ENCODE results near the gene NCOA1.
"Not testable (repeated sequence)": the region's sequence is repeated elsewhere in the genome, so short reads cannot be mapped to it uniquely, and the experiment has no call there.

The NCOA1 gene

DNA sequence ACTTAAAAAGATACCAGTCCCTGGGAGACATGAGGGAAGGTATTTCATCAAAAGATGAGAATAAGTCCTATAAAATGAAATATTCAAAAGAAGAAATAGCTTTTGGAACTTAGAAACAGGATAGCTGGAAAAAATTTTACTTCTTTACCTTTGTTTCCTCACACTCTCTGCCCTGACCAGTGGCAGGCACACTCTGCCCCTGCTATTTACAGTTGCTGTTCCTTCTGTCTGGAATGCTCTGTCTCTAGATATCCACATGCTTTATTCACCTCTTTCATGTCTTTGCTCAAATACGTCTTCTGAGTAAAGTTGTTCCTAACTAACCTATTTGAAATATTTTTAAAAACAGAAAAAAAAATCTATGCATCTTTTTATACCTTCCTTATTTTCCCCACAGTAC is 176.5 kb downstream of the NCOA1 start:
- no peaks in the 10 kb centered on the region for H3K9me3 ChIP-seq (ENCODE audit: control insufficient read depth, low read length)
- H3K36me3 ChIP-seq (ENCODE audit: control insufficient read depth, insufficient read depth, low read length) = no peaks in the 10 kb centered on the region
- no peaks in the 10 kb centered on the region for H3K4me1 ChIP-seq (ENCODE audit: control insufficient read depth, insufficient read depth, low read length)
- H3K9ac ChIP-seq (ENCODE audit: low read length) = no peak overlapping the region
- no peaks in the 10 kb centered on the region for H3K27me3 ChIP-seq (ENCODE audit: control insufficient read depth, insufficient read depth, low read length)
- no peak overlapping the region for H3K4me3 ChIP-seq (ENCODE audit: low read length)

DNA sequence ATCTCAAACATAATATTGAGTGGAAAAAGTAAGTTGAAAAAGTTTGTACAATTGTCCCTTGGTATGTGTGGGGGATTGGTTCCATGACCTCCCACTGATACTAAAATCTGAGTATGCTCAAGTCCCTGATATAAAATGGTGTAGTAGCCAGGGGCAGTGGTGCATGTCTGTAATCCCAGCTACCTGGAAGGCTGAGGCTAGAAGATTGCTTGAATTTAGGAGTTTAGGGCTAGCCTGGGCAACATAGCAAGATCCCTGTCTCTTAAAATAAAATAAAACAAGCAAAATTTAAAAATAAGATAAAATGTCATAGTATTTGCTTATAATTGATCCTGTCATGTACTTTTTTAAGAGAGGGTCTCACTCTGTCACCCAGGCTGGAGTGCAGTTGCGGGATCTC is 180.2 kb downstream of the NCOA1 start:
- H3K4me1 ChIP-seq (ENCODE audit: control insufficient read depth, insufficient read depth, low read length) = no peaks in the 10 kb centered on the region
- no peak overlapping the region for H3K4me3 ChIP-seq (ENCODE audit: low read length)
- no peaks in the 10 kb centered on the region for H3K36me3 ChIP-seq (ENCODE audit: control insufficient read depth, insufficient read depth, low read length)
- no peaks in the 10 kb centered on the region for H3K27me3 ChIP-seq (ENCODE audit: control insufficient read depth, insufficient read depth, low read length)
- no peak overlapping the region for H3K9ac ChIP-seq (ENCODE audit: low read length)
- no peaks in the 10 kb centered on the region for H3K9me3 ChIP-seq (ENCODE audit: control insufficient read depth, low read length)

DNA sequence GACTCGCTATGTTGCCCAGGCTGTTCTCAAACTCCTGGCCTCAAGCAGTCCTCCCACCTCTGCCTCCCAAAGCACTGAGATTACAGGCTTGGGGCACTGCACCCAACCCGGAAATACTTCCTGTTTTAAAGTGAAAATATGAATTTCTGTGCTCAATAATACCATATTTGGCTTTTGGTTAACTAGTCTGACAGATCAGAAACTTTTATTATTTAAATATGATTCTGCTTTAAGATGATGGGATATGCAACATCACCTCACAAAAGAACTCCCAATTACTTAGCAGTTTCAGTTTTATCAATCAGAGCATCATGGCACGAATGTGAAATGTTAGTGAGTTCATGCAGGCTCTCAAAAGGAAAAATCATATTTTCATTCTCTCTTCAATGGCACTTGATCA is 181.5 kb downstream of the NCOA1 start:
- no peaks in the 10 kb centered on the region for H3K36me3 ChIP-seq (ENCODE audit: control insufficient read depth, insufficient read depth, low read length)
- no peaks in the 10 kb centered on the region for H3K27me3 ChIP-seq (ENCODE audit: control insufficient read depth, insufficient read depth, low read length)
- H3K9ac ChIP-seq (ENCODE audit: low read length) = no peak overlapping the region
- no peak overlapping the region for H3K4me3 ChIP-seq (ENCODE audit: low read length)
- no peaks in the 10 kb centered on the region for H3K9me3 ChIP-seq (ENCODE audit: control insufficient read depth, low read length)
- no peaks in the 10 kb centered on the region for H3K4me1 ChIP-seq (ENCODE audit: control insufficient read depth, insufficient read depth, low read length)

DNA sequence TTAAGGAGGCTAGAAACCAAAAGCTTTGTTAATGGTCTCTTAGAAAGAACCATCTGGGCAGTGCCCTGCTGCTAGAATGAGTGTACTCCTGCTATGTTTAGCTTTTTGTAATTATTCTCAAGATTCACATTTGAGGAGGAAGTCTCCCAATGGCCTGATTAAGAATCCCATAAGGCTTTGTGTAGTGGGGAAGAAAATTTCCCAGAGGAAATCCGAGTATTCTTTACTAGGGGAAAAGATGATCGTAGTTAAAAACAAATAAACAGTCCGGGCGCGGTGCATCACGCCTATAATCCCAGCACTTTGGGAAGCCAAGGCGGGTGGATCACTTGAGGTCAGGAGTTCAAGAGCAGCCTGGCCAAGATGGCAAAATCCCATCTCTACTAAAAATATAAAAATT is 184.3 kb downstream of the NCOA1 start:
- Histone ChIP-seq H3K4me3 (ENCODE audit: low read length) (no peak overlapping the region), H3K9me3 (ENCODE audit: control insufficient read depth, low read length) (no peaks in the 10 kb centered on the region), H3K27me3 (ENCODE audit: control insufficient read depth, insufficient read depth, low read length) (no peaks in the 10 kb centered on the region), H3K9ac (ENCODE audit: low read length) (no peak overlapping the region), H3K36me3 (ENCODE audit: control insufficient read depth, insufficient read depth, low read length) (no peaks in the 10 kb centered on the region), H3K4me1 (ENCODE audit: control insufficient read depth, insufficient read depth, low read length) (no peaks in the 10 kb centered on the region)

DNA sequence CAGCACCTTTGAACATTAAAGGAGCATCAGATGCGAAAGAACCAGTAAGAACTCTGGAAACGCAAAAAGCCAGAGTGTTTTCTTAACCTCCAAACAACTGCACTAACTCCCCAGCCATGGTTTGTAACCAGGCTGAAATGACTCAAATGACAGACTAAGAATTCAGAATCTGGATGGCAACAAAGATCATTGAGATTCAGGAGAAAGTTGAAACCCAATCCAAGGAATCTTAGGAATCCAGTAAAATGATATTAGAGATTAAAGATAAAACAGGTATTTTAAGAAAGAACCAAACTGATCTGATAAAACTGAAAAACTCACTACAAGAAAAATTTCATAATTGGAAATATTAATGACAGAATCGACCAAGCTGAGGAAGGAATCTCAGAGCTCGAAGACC is 185.4 kb downstream of the NCOA1 start:
- Histone ChIP-seq H3K9ac (ENCODE audit: low read length) (no peak overlapping the region), H3K4me3 (ENCODE audit: low read length) (no peak overlapping the region), H3K27me3 (ENCODE audit: control insufficient read depth, insufficient read depth, low read length) (no peaks in the 10 kb centered on the region), H3K36me3 (ENCODE audit: control insufficient read depth, insufficient read depth, low read length) (no peaks in the 10 kb centered on the region), H3K4me1 (ENCODE audit: control insufficient read depth, insufficient read depth, low read length) (no peaks in the 10 kb centered on the region), H3K9me3 (ENCODE audit: control insufficient read depth, low read length) (no peaks in the 10 kb centered on the region)

DNA sequence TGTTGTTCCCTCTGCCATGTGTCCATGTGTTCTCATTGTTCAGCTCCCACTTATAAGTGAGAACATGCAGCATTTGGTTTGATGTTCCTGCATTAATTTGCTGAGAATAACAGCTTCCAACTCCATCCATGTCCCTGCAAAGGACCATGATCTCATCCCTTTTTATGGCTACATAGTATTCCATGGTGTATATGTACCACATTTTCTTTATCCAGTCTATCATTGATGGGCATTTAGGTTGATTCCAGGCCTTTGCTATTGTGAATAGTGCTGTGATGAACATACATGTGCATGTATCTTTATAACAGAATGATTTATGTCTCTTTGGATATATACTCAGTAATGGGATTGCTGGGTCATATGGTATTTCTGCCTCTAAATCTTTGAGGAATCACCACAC is 187.0 kb downstream of the NCOA1 start:
- not testable (repeated sequence) for H3K36me3 ChIP-seq (ENCODE audit: control insufficient read depth, insufficient read depth, low read length); H3K9me3 ChIP-seq (ENCODE audit: control insufficient read depth, low read length); H3K4me1 ChIP-seq (ENCODE audit: control insufficient read depth, insufficient read depth, low read length); H3K9ac ChIP-seq (ENCODE audit: low read length); H3K4me3 ChIP-seq (ENCODE audit: low read length); H3K27me3 ChIP-seq (ENCODE audit: control insufficient read depth, insufficient read depth, low read length)

DNA sequence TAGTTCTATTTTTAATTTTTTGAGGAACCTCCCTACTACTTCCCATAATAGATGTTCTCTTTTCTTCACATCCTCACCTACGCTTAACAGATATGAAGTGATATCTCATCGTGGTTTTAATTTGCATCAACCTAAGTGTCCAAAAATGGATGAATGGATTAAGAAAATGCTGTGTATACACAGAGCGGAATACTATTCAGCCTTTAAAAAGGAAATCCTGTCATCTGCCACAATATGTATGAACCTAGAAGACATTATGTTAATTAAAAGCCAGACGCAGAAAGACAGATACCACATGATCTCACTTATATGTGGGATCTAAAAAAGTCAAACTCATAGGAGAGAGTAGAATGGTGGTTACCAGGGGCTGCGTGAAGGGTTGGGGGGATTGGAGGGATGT is 189.1 kb downstream of the NCOA1 start:
- H3K9ac ChIP-seq (ENCODE audit: low read length) = no peak overlapping the region
- no peaks in the 10 kb centered on the region for H3K36me3 ChIP-seq (ENCODE audit: control insufficient read depth, insufficient read depth, low read length)
- no peaks in the 10 kb centered on the region for H3K4me1 ChIP-seq (ENCODE audit: control insufficient read depth, insufficient read depth, low read length)
- H3K4me3 ChIP-seq (ENCODE audit: low read length) = no peak overlapping the region
- H3K9me3 ChIP-seq (ENCODE audit: control insufficient read depth, low read length) = no peaks in the 10 kb centered on the region
- no peaks in the 10 kb centered on the region for H3K27me3 ChIP-seq (ENCODE audit: control insufficient read depth, insufficient read depth, low read length)

DNA sequence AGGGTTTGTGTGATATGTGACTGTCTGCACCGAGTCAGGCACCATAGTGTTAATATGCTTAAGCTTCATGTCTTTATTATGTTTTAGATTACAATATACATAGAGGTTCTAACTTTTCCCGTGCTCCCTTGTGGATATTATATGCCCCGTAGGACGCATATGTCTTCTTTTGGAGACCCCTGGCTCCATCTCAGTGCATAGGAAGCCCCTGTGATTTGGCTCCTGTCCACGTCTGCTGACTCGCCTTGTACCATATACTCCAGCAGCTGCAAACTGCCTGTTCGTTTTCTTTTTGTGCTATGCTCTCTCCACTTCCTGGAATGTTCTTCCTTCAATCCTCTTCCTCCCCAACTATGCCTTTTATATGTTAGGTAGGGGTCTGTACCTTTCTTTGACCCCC is 191.2 kb downstream of the NCOA1 start:
- H3K9ac ChIP-seq (ENCODE audit: low read length) = no peak overlapping the region
- no peaks in the 10 kb centered on the region for H3K9me3 ChIP-seq (ENCODE audit: control insufficient read depth, low read length)
- no peaks in the 10 kb centered on the region for H3K27me3 ChIP-seq (ENCODE audit: control insufficient read depth, insufficient read depth, low read length)
- no peaks in the 10 kb centered on the region for H3K4me1 ChIP-seq (ENCODE audit: control insufficient read depth, insufficient read depth, low read length)
- no peak overlapping the region for H3K4me3 ChIP-seq (ENCODE audit: low read length)
- H3K36me3 ChIP-seq (ENCODE audit: control insufficient read depth, insufficient read depth, low read length) = no peaks in the 10 kb centered on the region

DNA sequence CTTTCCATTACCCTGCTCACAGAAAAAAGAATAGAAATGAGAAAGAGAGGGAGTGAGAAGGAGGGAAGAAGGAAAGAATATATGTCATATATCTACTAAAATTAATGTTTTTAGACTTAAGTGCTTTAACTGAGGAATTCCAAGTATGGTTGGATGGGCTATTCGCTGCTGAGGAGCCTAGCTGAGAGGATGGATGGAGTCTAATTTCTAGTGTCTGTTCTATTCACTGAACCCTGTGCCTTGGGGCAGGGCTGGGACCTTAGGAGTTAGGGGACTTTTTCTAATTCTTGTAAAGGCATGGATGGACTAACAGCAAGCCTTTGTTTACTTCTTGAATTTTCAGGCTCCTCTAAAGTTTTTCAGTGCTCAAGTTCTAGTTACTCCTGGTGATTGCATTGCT is 192.4 kb downstream of the NCOA1 start:
- no peaks in the 10 kb centered on the region for H3K27me3 ChIP-seq (ENCODE audit: control insufficient read depth, insufficient read depth, low read length)
- no peak overlapping the region for H3K4me3 ChIP-seq (ENCODE audit: low read length)
- H3K9ac ChIP-seq (ENCODE audit: low read length) = no peak overlapping the region
- no peaks in the 10 kb centered on the region for H3K4me1 ChIP-seq (ENCODE audit: control insufficient read depth, insufficient read depth, low read length)
- H3K36me3 ChIP-seq (ENCODE audit: control insufficient read depth, insufficient read depth, low read length) = no peaks in the 10 kb centered on the region
- H3K9me3 ChIP-seq (ENCODE audit: control insufficient read depth, low read length) = no peaks in the 10 kb centered on the region

DNA sequence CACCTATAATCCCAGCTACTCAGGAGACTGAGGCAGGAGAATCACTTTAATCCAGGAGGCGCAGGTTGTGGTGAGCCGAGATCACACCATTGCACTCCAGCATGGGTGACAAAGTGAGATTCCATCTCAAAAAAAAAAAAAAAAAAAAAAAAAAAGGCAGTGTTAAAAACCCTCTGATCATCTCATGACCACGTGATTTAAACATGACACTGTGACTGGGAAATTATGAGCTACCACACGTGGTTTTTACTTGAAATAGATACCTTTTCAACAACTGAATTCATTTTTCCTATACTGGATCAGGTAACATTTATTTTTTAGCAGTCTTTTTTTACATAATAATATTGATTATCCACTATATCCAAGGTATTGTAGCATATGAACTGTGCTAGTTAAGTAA is 199.5 kb downstream of the NCOA1 start:
- Histone ChIP-seq H3K9me3 (ENCODE audit: control insufficient read depth, low read length) (no peaks in the 10 kb centered on the region), H3K27me3 (ENCODE audit: control insufficient read depth, insufficient read depth, low read length) (no peaks in the 10 kb centered on the region), H3K9ac (ENCODE audit: low read length) (no peak overlapping the region), H3K4me1 (ENCODE audit: control insufficient read depth, insufficient read depth, low read length) (no peaks in the 10 kb centered on the region), H3K36me3 (ENCODE audit: control insufficient read depth, insufficient read depth, low read length) (no peaks in the 10 kb centered on the region), H3K4me3 (ENCODE audit: low read length) (no peak overlapping the region)

DNA sequence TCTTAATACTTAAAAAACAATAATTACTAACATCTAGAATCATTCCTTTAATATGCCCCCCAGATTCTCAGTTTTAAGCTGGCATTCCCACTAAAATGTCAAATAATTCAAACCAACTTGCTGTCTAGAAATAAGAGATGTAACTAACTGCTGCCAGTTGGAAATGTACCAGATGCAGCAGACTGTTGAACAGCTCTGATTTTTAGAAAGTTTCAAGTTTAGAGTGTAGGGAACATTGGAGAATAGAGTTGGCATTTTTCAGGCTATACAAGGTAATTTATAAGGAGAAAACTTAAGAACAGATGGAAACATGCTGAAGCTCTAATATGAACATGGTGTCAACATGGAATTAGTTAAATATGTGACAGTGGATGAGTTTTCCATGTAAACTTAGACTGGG is 200.8 kb downstream of the NCOA1 start:
- Histone ChIP-seq H3K27me3 (ENCODE audit: control insufficient read depth, insufficient read depth, low read length) (no peaks in the 10 kb centered on the region), H3K4me3 (ENCODE audit: low read length) (no peak overlapping the region), H3K9me3 (ENCODE audit: control insufficient read depth, low read length) (no peaks in the 10 kb centered on the region), H3K9ac (ENCODE audit: low read length) (no peak overlapping the region), H3K36me3 (ENCODE audit: control insufficient read depth, insufficient read depth, low read length) (no peaks in the 10 kb centered on the region), H3K4me1 (ENCODE audit: control insufficient read depth, insufficient read depth, low read length) (no peaks in the 10 kb centered on the region)

DNA sequence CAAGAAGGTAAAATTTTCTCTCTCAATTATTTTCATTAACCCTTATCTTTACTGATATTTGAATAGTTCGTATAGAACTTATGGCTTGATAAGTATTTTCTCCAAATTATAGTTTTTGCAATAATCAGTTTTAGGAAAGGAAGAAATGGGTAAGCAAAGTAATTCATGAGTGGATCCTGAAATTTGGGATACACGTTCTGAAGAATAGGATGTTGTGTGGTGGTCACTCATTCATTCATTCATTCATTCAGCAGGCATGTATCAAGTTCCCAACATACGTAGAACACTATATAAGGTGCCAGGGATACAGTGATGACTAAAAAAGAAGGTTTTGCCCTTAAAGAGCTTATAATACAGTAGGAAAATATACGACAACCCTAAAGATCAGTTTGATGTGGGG is 206.7 kb downstream of the NCOA1 start:
- no peak overlapping the region for H3K9ac ChIP-seq (ENCODE audit: low read length)
- peaks cover 5% of the 10 kb centered on the region for H3K4me1 ChIP-seq (ENCODE audit: control insufficient read depth, insufficient read depth, low read length)
- H3K9me3 ChIP-seq (ENCODE audit: control insufficient read depth, low read length) = no peaks in the 10 kb centered on the region
- H3K27me3 ChIP-seq (ENCODE audit: control insufficient read depth, insufficient read depth, low read length) = no peaks in the 10 kb centered on the region
- H3K4me3 ChIP-seq (ENCODE audit: low read length) = no peak overlapping the region
- no peaks in the 10 kb centered on the region for H3K36me3 ChIP-seq (ENCODE audit: control insufficient read depth, insufficient read depth, low read length)

DNA sequence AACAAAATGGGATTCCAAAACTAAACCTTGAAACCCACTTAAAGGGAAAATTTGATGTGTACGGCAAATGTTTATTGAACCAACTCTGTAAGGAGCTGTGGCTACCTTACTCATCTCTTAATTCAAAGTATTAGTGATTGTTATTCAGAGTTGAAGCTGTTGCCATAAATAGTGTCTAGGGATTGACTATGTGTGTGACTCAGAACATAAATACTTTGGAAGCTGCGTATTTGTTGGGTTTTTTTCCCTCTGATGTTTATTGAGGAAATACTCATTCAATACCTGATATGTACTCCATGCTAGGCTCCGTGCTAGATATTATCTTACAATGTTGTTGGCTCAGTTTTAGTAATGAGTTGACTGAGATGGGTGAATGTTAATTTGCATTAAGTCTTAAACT is 211.7 kb downstream of the NCOA1 start:
- Histone ChIP-seq H3K9ac (ENCODE audit: low read length) (no peak overlapping the region), H3K9me3 (ENCODE audit: control insufficient read depth, low read length) (no peaks in the 10 kb centered on the region), H3K4me1 (ENCODE audit: control insufficient read depth, insufficient read depth, low read length) (peaks cover 5% of the 10 kb centered on the region), H3K36me3 (ENCODE audit: control insufficient read depth, insufficient read depth, low read length) (no peaks in the 10 kb centered on the region), H3K4me3 (ENCODE audit: low read length) (no peak overlapping the region), H3K27me3 (ENCODE audit: control insufficient read depth, insufficient read depth, low read length) (no peaks in the 10 kb centered on the region)

Data from mucosa of stomach (tissue), 1 donor.